Stomach smooth muscle (tissue), 2 donors: ENCODE results near the gene SMIM22.

Source experiments
- H3K27ac ChIP-seq: one replicate; pipeline ENCODE4 v1.7.0; 2013; ENCODE audit warnings: mild to moderate bottlenecking, low read length, inconsistent platforms
- H3K27me3 ChIP-seq, 2 donors: one replicate each; pipeline ENCODE4 v1.7.0; 2013; ENCODE audit warnings: low read length in 2 of 2; ENCODE audit not compliant: insufficient read depth in 2 of 2, control insufficient read depth in 1 of 2
- H3K36me3 ChIP-seq, 2 donors: one replicate each; pipeline ENCODE4 v1.7.0; 2013; ENCODE audit warnings: low read length in 2 of 2; ENCODE audit not compliant: control insufficient read depth in 2 of 2, insufficient read depth in 2 of 2
- H3K4me1 ChIP-seq: one replicate; pipeline ENCODE4 v1.7.0; 2013; ENCODE audit warnings: low read length; ENCODE audit not compliant: control insufficient read depth, insufficient read depth
- H3K4me3 ChIP-seq, 2 donors: one replicate each; pipeline ENCODE4 v1.7.0; 2013; ENCODE audit warnings: low read length in 2 of 2
- H3K9ac ChIP-seq, 2 donors: one replicate each; pipeline ENCODE4 v1.7.0; 2013; ENCODE audit warnings: low read length in 2 of 2, mild to moderate bottlenecking in 1 of 2
- H3K9me3 ChIP-seq, 2 donors: one replicate each; pipeline ENCODE4 v1.7.0; 2013; ENCODE audit warnings: low read length in 2 of 2; ENCODE audit not compliant: control insufficient read depth in 2 of 2
- donor health status: healthy.
- donor health status: Pancreatic carcinoma.

SMIM22 gene

GRCh38 chr16:4828567-4829321 lies 33.6 kb downstream of the SMIM22 start:
- Histone ChIP-seq H3K9ac (no peak overlapping the region), H3K36me3 (peaks cover 54 to 63% of the 10 kb centered on the region in 2 donors), H3K9me3 (no peaks in the 10 kb centered on the region), H3K27ac (no peak overlapping the region), H3K4me3 (no peak overlapping the region), H3K4me1 (peaks cover 9% of the 10 kb centered on the region), H3K27me3 (no peaks in the 10 kb centered on the region)

- Histone ChIP-seq H3K4me3 (no peak overlapping the region), H3K27me3 (no peaks in the 10 kb centered on the region), H3K27ac (no peak overlapping the region), H3K9ac (no peak overlapping the region), H3K36me3 (peaks cover 53% of the 10 kb centered on the region in 2 donors), H3K4me1 (peaks cover 9% of the 10 kb centered on the region), H3K9me3 (no peaks in the 10 kb centered on the region)
These were observed 35.2 kb downstream of the SMIM22 start for GRCh38 chr16:4830408-4830807.

- no peaks in the 10 kb centered on the region for H3K27me3 ChIP-seq
- H3K27ac ChIP-seq = no peak overlapping the region
- H3K9ac ChIP-seq = no peak overlapping the region
- no peaks in the 10 kb centered on the region for H3K9me3 ChIP-seq
- H3K4me3 ChIP-seq = no peak overlapping the region
- peaks cover 7% of the 10 kb centered on the region for H3K4me1 ChIP-seq
- peaks cover 52 to 55% of the 10 kb centered on the region in 2 donors for H3K36me3 ChIP-seq
These were observed 36.4 kb downstream of the SMIM22 start for GRCh38 chr16:4831616-4832015.

DNA sequence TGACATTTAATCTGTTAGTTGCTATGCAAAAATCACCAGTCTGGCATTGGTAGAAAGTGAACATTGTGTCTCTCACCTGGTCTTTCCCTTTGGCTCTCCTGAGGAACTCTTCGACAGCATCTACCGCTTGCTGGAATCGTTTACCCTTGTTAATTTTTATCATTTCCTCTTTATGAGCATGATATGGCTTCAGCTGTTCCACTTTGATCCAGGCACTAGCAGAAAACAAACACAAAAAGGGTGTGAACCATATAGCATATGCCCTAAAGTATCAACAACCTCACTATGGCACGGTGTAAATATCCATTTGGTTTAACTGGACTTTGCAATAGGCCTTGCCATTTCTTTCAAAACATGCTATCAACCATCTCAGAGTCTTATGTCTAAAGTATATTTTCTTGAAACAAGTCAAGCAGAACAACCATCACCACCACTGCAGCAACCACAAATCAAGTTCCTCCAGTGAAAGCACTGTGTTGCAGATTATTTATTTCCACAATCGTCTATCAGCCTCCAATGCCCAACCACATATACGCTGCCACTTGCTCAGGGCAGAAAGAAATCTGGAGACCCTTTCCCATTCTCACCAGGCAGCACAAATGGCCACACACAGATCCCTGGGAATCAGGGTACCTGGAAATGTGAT lies 37.7 kb downstream of the SMIM22 start:
- no peak overlapping the region for H3K27ac ChIP-seq
- no peaks in the 10 kb centered on the region for H3K9me3 ChIP-seq
- H3K4me3 ChIP-seq = no peak overlapping the region
- H3K9ac ChIP-seq = no peak overlapping the region
- peaks cover 53 to 56% of the 10 kb centered on the region in 2 donors for H3K36me3 ChIP-seq
- H3K4me1 ChIP-seq = no peaks in the 10 kb centered on the region
- H3K27me3 ChIP-seq = no peaks in the 10 kb centered on the region

DNA sequence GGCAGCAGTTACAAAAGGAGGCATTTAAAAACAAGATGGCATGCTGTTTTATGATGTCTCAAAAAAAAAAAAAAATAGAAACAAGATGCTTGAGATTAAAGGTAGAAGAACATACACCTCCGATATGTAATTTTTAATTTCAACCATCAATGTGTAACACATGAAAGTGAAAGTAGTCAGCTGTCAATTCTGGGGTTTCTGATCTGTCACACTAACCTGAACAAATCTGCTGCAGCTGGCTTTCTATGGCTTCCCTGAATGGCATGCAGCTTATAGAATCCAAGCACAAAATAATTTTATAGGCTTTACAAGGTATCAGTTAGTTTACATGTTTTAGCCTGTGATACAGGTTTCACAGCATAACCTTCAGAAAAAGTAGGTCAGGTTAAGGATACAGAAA lies 38.4 kb downstream of the SMIM22 start:
- Histone ChIP-seq H3K36me3 (peaks cover 54 to 55% of the 10 kb centered on the region in 2 donors), H3K4me3 (no peak overlapping the region), H3K4me1 (no peaks in the 10 kb centered on the region), H3K9me3 (no peaks in the 10 kb centered on the region), H3K27me3 (no peaks in the 10 kb centered on the region), H3K9ac (no peak overlapping the region), H3K27ac (no peak overlapping the region)

DNA sequence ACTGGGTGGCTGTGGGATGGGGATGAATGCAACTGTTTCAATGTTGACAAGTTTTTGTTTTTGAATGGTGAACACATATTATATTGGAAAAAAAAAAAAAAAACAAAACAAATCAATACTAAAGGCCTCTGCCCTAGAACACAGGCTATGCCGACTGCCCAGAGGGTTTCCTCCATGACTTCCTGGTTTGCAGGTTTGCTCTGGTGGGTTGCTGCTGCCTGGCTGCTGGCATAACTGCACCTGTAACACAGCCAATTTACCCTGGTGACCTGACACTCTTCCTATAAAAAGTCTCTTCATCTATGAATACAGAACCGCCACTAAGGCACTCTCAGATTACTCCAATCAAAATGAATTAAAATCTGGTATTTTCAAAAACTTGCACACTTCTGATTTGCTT lies 41.6 kb downstream of the SMIM22 start:
- Histone ChIP-seq H3K4me3 (no peak overlapping the region), H3K9ac (no peak overlapping the region), H3K27me3 (no peaks in the 10 kb centered on the region), H3K36me3 (peaks cover 51 to 56% of the 10 kb centered on the region in 2 donors), H3K9me3 (no peaks in the 10 kb centered on the region), H3K27ac (no peak overlapping the region), H3K4me1 (no peaks in the 10 kb centered on the region)

DNA sequence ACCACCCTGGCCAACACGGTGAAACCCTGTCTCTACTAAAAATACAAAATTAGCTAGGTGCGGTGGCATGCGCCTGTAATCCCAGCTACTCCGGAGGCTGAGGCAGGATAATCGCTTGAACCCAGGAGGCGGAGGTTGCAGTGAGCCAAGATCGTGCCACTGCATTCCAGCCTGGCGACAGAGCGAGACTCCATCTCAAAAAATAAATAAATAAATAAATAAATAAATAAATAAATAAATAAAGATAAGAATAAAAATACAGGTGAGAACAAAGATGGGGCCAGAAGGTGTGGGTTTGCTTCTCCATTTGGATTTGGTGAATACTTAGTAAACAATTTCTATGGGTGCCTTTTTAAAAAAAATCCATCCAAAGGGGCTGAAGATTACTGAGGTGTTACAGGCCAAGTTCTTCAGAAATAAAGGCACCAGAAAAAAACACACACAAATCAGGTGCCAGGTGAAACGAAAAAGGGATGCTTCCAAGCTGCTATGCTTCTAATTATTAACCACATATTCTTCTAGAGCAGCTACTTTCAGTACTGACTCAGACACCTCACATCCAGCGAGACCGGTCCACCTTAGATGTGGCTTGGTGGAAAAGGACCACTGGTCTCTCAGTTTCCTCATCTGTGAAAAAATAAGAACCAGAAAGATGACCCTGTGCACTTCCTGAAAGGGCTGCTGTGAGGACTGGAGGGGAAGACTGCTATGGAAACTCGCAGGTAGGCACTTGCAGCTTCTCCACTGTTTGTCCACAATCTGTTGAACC lies 42.7 kb downstream of the SMIM22 start:
- H3K4me1 ChIP-seq = no peaks in the 10 kb centered on the region
- no peaks in the 10 kb centered on the region for H3K27me3 ChIP-seq
- no peak overlapping the region for H3K27ac ChIP-seq
- H3K9ac ChIP-seq = no peak overlapping the region
- no peaks in the 10 kb centered on the region for H3K9me3 ChIP-seq
- H3K36me3 ChIP-seq = peaks cover 46 to 53% of the 10 kb centered on the region in 2 donors
- no peak overlapping the region for H3K4me3 ChIP-seq

GRCh38 chr16:4839942-4840341 lies 44.8 kb downstream of the SMIM22 start:
- no peaks in the 10 kb centered on the region for H3K4me1 ChIP-seq
- H3K9ac ChIP-seq = no peak overlapping the region
- H3K36me3 ChIP-seq = peaks cover 50 to 66% of the 10 kb centered on the region in 2 donors
- H3K9me3 ChIP-seq = no peaks in the 10 kb centered on the region
- no peak overlapping the region for H3K4me3 ChIP-seq
- no peak overlapping the region for H3K27ac ChIP-seq
- no peaks in the 10 kb centered on the region for H3K27me3 ChIP-seq

DNA sequence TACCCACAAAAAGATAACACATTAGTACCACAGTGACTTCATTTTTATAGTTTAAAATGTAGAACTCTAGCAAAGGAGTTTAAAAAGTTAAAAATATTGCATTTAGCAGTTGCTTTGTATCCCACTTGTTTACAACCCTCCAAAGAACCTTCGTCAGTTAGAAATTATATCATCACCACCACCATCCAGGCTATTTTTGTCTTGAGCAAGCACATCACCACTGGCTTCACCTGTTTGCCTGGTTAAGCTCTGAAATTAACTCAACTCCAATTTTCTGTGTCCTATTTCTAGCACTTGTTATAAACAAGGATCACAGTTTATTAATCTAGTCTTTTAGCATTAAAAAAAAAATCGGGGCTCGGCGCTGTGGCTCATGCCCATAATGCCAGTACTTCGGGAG lies 45.8 kb downstream of the SMIM22 start:
- peaks cover 49 to 65% of the 10 kb centered on the region in 2 donors for H3K36me3 ChIP-seq
- no peak overlapping the region for H3K27ac ChIP-seq
- no peak overlapping the region for H3K4me3 ChIP-seq
- no peaks in the 10 kb centered on the region for H3K9me3 ChIP-seq
- H3K4me1 ChIP-seq = peaks cover 2% of the 10 kb centered on the region
- H3K27me3 ChIP-seq = no peaks in the 10 kb centered on the region
- H3K9ac ChIP-seq = no peak overlapping the region
